K562 (cell line): ENCODE results near the gene HSD11B2. TPM values are rescaled to one million over a fixed set of nuclear protein-coding genes. Genes with fewer than 3 reads are reported as not detected.
A peak's percentile ranks its signal among the peaks of the same experiment; 100 is the strongest.

ENCODE experiments used
- ARID2 ChIP-seq: fragments of 450-650 bp; IDR thresholded peaks from 2 replicates; pipeline ENCODE4 v1.6.1; 2017; ENCODE audit warnings: antibody characterized with exemption, mild to moderate bottlenecking
- BDP1 ChIP-seq: IDR thresholded peaks from 3 replicates; pipeline ENCODE4 v1.6.1; 2011; ENCODE audit not compliant: insufficient read length, insufficient read depth
- C11orf30 ChIP-seq: fragments of 450-650 bp; IDR thresholded peaks from 2 replicates; pipeline ENCODE4 v1.6.1; 2016; ENCODE audit warnings: low read depth, mild to moderate bottlenecking
- CBX1 ChIP-seq: sonication (generic); IDR thresholded peaks from 2 replicates; pipeline ENCODE4 v1.6.1; 2016; ENCODE audit warnings: antibody characterized with exemption, low read depth, mild to moderate bottlenecking
- EP300 ChIP-seq: IDR thresholded peaks from 2 replicates; pipeline ENCODE4 v1.6.1; 2012; ENCODE audit warnings: low read length, improper control_type of control experiment
- JUNB ChIP-seq: fragments of 450-650 bp; formaldehyde crosslinking; conservative IDR thresholded peaks from 2 replicates; pipeline ENCODE4 v1.4.0; 2020; ENCODE audit warnings: mild to moderate bottlenecking
- MAZ ChIP-seq, 2 experiments: fragments of 450-650 bp in 1 of 2; sonication (generic) in 1 of 2; formaldehyde crosslinking; IDR thresholded peaks in 1 of 2; conservative IDR thresholded peaks in 1 of 2; 2 replicates each; pipeline versions ENCODE4 v1.4.0 to v1.5.0; 2020; ENCODE audit warnings: mild to moderate bottlenecking in 1 of 2, missing genetic modification reagents in 1 of 2
- MTF1 ChIP-seq: fragments of 250-450 bp; sonication (Bioruptor Pico); IDR thresholded peaks from 2 replicates; pipeline ENCODE4 v1.9.0; 2021; ENCODE audit warnings: moderate library complexity, mild to moderate bottlenecking, inconsistent platforms, borderline replicate concordance
- RFX7 ChIP-seq: fragments of 250-450 bp; sonication (Bioruptor Pico); IDR thresholded peaks from 2 replicates; pipeline ENCODE4 v1.5.1; 2021; ENCODE audit warnings: mild to moderate bottlenecking
- SMC3 ChIP-seq: conservative IDR thresholded peaks from 2 replicates; pipeline ENCODE4 v1.6.1; 2011; ENCODE audit warnings: low read depth, low read length, improper control_type of control experiment; ENCODE audit not compliant: insufficient read depth
- SOX6 ChIP-seq: fragments of 450-650 bp; IDR thresholded peaks from 2 replicates; pipeline ENCODE4 v1.6.1; 2014; ENCODE audit warnings: mild to moderate bottlenecking
- polyA plus RNA-seq, 8 experiments: library from polyadenylated mRNA; depleted of rRNA in 4 of 8; stranded (reverse) in 5 of 8; unstranded in 3 of 8; fragments of >200 nt; fragmentation: Nextera tagmentation in 2 of 8; fragmentation: Illumina TruSeq in 1 of 8; extraction: Ambion mirVana in 2 of 8; extraction: Trizol in 1 of 8; gene quantifications; 2 replicates each; pipeline versions ENCODE4 v1.2.1 to v1.2.3, GENCODE V29; 2011 to 2014; ENCODE audit warnings: inconsistent platforms in 1 of 8, missing spikeins in 1 of 8
- total RNA-seq, 7 experiments: library from RNA; depleted of rRNA in 6 of 7; stranded (reverse); fragments of >200 nt in 6 of 7; fragmentation: Illumina TruSeq in 2 of 7; extraction: Trizol in 2 of 7; gene quantifications; 2 replicates each; pipeline versions ENCODE4 v1.2.1 to v1.2.3, GENCODE V29; 2011 to 2021; ENCODE audit warnings: low replicate concordance in 1 of 7
- TF ChIP-seq, protein P1 (sequence below): sonication (generic); formaldehyde crosslinking; IDR thresholded peaks from 2 replicates; pipeline ENCODE4 v1.8.0; 2022; ENCODE audit warnings: missing genetic modification reagents, mild to moderate bottlenecking, moderate library complexity, borderline replicate concordance
- TF ChIP-seq, protein P2 (sequence below): sonication (generic); formaldehyde crosslinking; IDR thresholded peaks from 2 replicates; pipeline ENCODE4 v1.8.0; 2022; ENCODE audit warnings: mild to moderate bottlenecking, missing genetic modification reagents, borderline replicate concordance
- TF ChIP-seq, protein P3 (sequence below): sonication (generic); formaldehyde crosslinking; IDR thresholded peaks from 2 replicates; pipeline ENCODE4 v1.8.0; 2022; ENCODE audit warnings: missing genetic modification reagents, mild to moderate bottlenecking, borderline replicate concordance
- TF ChIP-seq, protein P4 (sequence below): IDR thresholded peaks from 2 replicates; pipeline ENCODE4 v1.6.1; 2011; ENCODE audit warnings: borderline replicate concordance, low read depth, mild to moderate bottlenecking, moderate library complexity, low read length; ENCODE audit not compliant: insufficient read depth, poor library complexity, severe bottlenecking
- TF ChIP-seq, protein P5 (sequence below), 3 experiments: IDR thresholded peaks in 2 of 3; conservative IDR thresholded peaks in 1 of 3; 2 replicates each; pipeline ENCODE4 v1.5.1; 2011 to 2012; ENCODE audit warnings: low read length in 3 of 3, mild to moderate bottlenecking in 3 of 3, control low read depth in 2 of 3, improper control_type of control experiment in 1 of 3, inconsistent platforms in 1 of 3, low read depth in 1 of 3, mixed read lengths in 1 of 3, moderate library complexity in 1 of 3; ENCODE audit not compliant: insufficient read depth in 2 of 3
- TF ChIP-seq, protein P6 (sequence below): fragments of 250-450 bp; sonication (Bioruptor Pico); IDR thresholded peaks from 2 replicates; pipeline ENCODE4 v1.8.0; 2021; ENCODE audit warnings: mild to moderate bottlenecking, moderate library complexity

Gene HSD11B2
- total and polyA plus RNA-seq, 9 of the 15 experiments (the other 6 are each of a cell fraction or from before 2014, with no cell fraction given), result 0.08 to 2.0 (median 0.79) TPM

DNA sequence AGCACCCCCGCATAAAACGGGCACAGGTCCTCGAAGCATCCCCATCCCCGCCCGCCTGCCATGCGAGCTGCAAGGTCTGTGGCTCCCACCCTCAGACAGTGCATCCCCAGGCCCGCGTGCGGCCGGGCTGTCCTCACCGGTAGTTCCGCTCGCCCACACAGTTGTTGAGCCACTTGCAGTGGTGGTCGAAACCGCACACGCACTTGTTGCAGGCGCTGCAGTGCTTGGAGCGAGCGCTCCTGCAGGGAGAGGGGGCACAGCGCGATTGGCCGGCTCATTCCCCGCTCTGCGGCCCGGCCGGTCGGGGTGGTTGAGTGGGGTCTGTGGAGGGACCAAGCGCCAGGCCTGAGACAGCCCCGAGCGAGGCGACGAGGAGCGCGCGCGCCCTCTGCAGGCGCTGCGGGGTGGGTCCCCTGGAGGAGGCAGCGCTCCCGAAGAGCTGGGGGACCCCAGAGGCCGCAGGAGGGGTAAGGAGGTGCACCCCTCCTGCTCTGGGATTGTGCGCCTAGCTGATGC is 31.6 kb upstream of the HSD11B2 start (continued):
- TF ChIP-seq CBX1 (peak; percentile 41; the same call in 1 of the 2 replicates), BDP1 (no peak), JUNB (CRISPR knock-in tag) (no peak), MAZ (CRISPR knock-in tag; conservative IDR thresholded peaks at IDR 0.05 in 1 of 2, IDR thresholded peaks at IDR 0.05 in 1 of 2) (peak in 1 of 2 experiments; percentile 59; a peak in 2 of 4 replicates), C11orf30 (no peak), SOX6 (no peak), RFX7 (CRISPR knock-in tag) (no peak), SMC3 (peak; percentile 79), MTF1 (CRISPR knock-in tag) (no peak), EP300 (no peak), ARID2 (peak; percentile 58; the same call in 1 of the 2 replicates)
- TF ChIP-seq, protein P1, sequence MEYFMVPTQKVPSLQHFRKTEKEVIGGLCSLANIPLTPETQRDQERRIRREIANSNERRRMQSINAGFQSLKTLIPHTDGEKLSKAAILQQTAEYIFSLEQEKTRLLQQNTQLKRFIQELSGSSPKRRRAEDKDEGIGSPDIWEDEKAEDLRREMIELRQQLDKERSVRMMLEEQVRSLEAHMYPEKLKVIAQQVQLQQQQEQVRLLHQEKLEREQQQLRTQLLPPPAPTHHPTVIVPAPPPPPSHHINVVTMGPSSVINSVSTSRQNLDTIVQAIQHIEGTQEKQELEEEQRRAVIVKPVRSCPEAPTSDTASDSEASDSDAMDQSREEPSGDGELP, result peak; percentile 64; the same call in 1 of the 2 replicates
- TF ChIP-seq, protein P2, sequence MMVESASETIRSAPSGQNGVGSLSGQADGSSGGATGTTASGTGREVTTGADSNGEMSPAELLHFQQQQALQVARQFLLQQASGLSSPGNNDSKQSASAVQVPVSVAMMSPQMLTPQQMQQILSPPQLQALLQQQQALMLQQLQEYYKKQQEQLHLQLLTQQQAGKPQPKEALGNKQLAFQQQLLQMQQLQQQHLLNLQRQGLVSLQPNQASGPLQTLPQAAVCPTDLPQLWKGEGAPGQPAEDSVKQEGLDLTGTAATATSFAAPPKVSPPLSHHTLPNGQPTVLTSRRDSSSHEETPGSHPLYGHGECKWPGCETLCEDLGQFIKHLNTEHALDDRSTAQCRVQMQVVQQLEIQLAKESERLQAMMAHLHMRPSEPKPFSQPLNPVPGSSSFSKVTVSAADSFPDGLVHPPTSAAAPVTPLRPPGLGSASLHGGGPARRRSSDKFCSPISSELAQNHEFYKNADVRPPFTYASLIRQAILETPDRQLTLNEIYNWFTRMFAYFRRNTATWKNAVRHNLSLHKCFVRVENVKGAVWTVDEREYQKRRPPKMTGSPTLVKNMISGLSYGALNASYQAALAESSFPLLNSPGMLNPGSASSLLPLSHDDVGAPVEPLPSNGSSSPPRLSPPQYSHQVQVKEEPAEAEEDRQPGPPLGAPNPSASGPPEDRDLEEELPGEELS, result no peak
- TF ChIP-seq, protein P3, sequence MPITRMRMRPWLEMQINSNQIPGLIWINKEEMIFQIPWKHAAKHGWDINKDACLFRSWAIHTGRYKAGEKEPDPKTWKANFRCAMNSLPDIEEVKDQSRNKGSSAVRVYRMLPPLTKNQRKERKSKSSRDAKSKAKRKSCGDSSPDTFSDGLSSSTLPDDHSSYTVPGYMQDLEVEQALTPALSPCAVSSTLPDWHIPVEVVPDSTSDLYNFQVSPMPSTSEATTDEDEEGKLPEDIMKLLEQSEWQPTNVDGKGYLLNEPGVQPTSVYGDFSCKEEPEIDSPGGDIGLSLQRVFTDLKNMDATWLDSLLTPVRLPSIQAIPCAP, result no peak
- TF ChIP-seq, protein P4, sequence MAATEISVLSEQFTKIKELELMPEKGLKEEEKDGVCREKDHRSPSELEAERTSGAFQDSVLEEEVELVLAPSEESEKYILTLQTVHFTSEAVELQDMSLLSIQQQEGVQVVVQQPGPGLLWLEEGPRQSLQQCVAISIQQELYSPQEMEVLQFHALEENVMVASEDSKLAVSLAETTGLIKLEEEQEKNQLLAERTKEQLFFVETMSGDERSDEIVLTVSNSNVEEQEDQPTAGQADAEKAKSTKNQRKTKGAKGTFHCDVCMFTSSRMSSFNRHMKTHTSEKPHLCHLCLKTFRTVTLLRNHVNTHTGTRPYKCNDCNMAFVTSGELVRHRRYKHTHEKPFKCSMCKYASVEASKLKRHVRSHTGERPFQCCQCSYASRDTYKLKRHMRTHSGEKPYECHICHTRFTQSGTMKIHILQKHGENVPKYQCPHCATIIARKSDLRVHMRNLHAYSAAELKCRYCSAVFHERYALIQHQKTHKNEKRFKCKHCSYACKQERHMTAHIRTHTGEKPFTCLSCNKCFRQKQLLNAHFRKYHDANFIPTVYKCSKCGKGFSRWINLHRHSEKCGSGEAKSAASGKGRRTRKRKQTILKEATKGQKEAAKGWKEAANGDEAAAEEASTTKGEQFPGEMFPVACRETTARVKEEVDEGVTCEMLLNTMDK, result peak; percentile 33
- TF ChIP-seq, protein P5, sequence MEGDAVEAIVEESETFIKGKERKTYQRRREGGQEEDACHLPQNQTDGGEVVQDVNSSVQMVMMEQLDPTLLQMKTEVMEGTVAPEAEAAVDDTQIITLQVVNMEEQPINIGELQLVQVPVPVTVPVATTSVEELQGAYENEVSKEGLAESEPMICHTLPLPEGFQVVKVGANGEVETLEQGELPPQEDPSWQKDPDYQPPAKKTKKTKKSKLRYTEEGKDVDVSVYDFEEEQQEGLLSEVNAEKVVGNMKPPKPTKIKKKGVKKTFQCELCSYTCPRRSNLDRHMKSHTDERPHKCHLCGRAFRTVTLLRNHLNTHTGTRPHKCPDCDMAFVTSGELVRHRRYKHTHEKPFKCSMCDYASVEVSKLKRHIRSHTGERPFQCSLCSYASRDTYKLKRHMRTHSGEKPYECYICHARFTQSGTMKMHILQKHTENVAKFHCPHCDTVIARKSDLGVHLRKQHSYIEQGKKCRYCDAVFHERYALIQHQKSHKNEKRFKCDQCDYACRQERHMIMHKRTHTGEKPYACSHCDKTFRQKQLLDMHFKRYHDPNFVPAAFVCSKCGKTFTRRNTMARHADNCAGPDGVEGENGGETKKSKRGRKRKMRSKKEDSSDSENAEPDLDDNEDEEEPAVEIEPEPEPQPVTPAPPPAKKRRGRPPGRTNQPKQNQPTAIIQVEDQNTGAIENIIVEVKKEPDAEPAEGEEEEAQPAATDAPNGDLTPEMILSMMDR (IDR thresholded peaks at IDR 0.05 in 2 of 3, conservative IDR thresholded peaks at IDR 0.05 in 1 of 3; ENCODE audit: insufficient read depth in 2 of 3, low read depth in 1 of 3, low read length in 3 of 3), result peak; percentile 84 to 94 (median 89)
- TF ChIP-seq, protein P6, sequence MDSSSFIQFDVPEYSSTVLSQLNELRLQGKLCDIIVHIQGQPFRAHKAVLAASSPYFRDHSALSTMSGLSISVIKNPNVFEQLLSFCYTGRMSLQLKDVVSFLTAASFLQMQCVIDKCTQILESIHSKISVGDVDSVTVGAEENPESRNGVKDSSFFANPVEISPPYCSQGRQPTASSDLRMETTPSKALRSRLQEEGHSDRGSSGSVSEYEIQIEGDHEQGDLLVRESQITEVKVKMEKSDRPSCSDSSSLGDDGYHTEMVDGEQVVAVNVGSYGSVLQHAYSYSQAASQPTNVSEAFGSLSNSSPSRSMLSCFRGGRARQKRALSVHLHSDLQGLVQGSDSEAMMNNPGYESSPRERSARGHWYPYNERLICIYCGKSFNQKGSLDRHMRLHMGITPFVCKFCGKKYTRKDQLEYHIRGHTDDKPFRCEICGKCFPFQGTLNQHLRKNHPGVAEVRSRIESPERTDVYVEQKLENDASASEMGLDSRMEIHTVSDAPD, result no peak
